GM12801 (cell line): Measurements from ENCODE around the gene GPR157.

Source experiments
- CTCF ChIP-seq: IDR thresholded peaks from one replicate; pipeline ENCODE4 v1.5.1; 2011; ENCODE audit warnings: control low read depth; ENCODE audit not compliant: insufficient read length; ENCODE audit errors: extremely low read depth

Gene GPR157

GRCh38 chr1:9120312-9120958 is 8.5 kb downstream of the GPR157 start:
- no peak for TF ChIP-seq CTCF

- TF ChIP-seq CTCF, result no peak
Measured at GRCh38 chr1:9119745-9120144, 9.2 kb downstream of the GPR157 start.

- no peak for TF ChIP-seq CTCF
Measured at GRCh38 chr1:9118186-9118585, 10.7 kb downstream of the GPR157 start.

GRCh38 chr1:9115351-9116205 is 13.3 kb downstream of the GPR157 start:
- TF ChIP-seq CTCF, result no peak

GRCh38 chr1:9112961-9113880 is 15.7 kb downstream of the GPR157 start:
- TF ChIP-seq CTCF, result no peak

- no peak for TF ChIP-seq CTCF
Measured at GRCh38 chr1:9111957-9112356, 16.9 kb downstream of the GPR157 start.

- TF ChIP-seq CTCF, result no peak
Measured at GRCh38 chr1:9111357-9111691, 17.6 kb downstream of the GPR157 start.
